GM06990 (cell line): ENCODE measurements around the gene ZDHHC14.
A peak's percentile ranks its signal among the peaks of the same experiment; 100 is the strongest.
"Not testable (repeated sequence)": the region's sequence is repeated elsewhere in the genome, so short reads cannot be mapped to it uniquely, and the experiment has no call there.

ENCODE experiments used
- DNase-seq: peaks from one replicate; pipeline ENCODE4 v3.0.0-alpha.2; 2011; ENCODE audit not compliant: insufficient read length; ENCODE audit errors: extremely low read depth
- H3K27me3 ChIP-seq: replicated peaks from 2 replicates; pipeline ENCODE4 v1.6.0; 2011; ENCODE audit warnings: low read length; ENCODE audit not compliant: control insufficient read depth, insufficient read depth
- H3K36me3 ChIP-seq: 2 replicates; pipeline ENCODE4 v1.5.1; 2011; ENCODE audit warnings: low read length; ENCODE audit not compliant: control insufficient read depth, insufficient read depth
- H3K4me3 ChIP-seq: replicated peaks from 2 replicates; pipeline ENCODE4 v1.5.1; 2011; ENCODE audit warnings: low read depth, mild to moderate bottlenecking, control low read depth, low read length
- TF ChIP-seq, protein P1 (sequence below): IDR thresholded peaks from 2 replicates; pipeline ENCODE4 v1.5.1; 2011; ENCODE audit warnings: low read length, control low read depth, mild to moderate bottlenecking, inconsistent platforms; ENCODE audit not compliant: insufficient read depth, poor library complexity, severe bottlenecking

The ZDHHC14 gene

DNA sequence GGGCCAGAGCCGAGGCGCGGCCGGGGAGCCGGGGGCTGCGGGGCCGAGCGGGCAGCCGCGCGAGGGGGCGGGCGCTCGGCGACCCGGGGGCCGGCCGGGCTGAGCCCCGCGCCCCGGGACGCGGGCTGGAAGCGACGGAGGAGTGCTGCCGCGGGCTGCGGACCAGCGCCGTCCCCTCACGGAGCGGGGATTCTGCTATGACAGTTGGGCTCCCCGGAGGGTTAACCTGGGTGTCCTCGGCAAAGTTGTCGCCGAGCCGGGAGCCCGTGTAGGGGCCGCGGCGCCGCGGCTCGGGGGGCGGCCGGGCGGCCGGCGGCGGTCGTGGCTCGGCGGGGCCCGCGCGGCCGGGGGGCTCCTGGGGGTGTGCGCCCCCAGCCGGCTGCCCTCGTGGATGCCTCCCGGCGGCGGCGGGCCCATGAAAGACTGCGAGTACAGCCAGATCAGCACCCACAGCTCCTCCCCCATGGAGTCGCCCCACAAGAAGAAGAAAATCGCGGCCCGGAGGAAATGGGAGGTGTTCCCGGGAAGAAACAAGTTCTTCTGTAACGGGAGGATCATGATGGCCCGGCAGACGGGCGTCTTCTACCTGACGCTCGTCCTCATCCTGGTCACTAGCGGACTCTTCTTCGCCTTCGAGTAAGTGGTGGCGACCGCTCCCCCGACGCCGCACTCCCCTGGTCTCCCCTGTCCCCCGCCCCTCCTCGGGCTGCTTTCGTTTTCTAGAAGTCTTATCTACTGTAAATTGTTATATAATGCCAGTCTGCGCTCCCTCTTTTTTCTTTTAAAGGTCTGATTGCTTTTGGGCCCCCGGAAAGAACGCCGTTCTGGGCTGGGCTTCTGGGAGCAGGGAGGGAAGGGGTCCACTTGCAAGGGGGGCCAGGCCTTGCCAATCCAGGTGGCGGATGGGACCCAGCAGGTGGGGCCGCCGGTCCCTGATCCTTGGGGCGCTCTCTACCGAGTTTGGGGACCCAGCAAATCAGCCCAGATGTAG is 936 bp downstream of the ZDHHC14 start:
- DNase-seq: peak; percentile 36
- Histone ChIP-seq H3K27me3 (no peaks in the 10 kb centered on the region), H3K36me3 (no peaks in the 10 kb centered on the region), H3K4me3 (peak overlapping the region; percentile 90)
- TF ChIP-seq, protein P1, sequence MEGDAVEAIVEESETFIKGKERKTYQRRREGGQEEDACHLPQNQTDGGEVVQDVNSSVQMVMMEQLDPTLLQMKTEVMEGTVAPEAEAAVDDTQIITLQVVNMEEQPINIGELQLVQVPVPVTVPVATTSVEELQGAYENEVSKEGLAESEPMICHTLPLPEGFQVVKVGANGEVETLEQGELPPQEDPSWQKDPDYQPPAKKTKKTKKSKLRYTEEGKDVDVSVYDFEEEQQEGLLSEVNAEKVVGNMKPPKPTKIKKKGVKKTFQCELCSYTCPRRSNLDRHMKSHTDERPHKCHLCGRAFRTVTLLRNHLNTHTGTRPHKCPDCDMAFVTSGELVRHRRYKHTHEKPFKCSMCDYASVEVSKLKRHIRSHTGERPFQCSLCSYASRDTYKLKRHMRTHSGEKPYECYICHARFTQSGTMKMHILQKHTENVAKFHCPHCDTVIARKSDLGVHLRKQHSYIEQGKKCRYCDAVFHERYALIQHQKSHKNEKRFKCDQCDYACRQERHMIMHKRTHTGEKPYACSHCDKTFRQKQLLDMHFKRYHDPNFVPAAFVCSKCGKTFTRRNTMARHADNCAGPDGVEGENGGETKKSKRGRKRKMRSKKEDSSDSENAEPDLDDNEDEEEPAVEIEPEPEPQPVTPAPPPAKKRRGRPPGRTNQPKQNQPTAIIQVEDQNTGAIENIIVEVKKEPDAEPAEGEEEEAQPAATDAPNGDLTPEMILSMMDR: no peak

DNA sequence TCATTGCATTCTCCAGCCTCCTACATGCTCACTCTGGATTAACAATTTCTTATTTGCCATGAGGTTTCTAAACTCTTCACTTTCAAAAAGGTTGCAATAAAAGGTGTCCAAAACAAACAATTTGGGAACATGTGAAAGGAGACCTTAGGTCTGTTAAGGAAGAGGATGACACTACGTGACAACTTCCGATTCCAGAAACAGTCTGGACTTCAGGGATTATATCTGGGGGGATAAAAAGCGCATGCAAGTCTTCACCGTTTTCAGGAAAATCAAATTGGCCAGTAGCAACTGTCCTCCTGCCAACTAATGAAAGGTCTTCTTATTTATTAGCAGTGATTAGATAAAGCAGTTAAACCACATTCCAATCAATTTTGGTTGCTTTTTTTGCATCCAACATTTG is 1.8 kb downstream of the ZDHHC14 start:
- no peak for DNase-seq
- Histone ChIP-seq H3K4me3 (peak overlapping the region; percentile 90), H3K36me3 (no peaks in the 10 kb centered on the region), H3K27me3 (no peaks in the 10 kb centered on the region)
- TF ChIP-seq, protein P1: no peak

DNA sequence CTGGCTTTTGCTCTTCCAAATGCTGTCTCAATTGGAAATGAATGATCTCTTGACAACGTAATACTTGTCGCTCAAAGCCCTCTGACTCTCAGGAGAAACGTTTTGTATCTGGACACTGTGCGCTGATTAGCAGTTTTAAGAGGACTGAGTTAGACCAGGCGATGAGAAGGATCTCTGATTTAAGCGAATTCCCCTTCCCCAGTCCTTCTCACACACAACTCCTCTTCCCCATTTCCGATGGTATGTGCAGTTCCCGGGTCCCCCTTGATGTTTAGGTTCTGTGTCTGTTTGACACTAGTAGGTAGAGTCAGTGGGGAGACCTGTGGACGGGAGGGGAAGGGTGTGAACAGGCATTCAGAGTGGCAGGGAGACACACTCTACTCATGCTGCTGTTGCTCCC is 2.5 kb downstream of the ZDHHC14 start:
- Histone ChIP-seq H3K4me3 (no peak overlapping the region), H3K27me3 (no peaks in the 10 kb centered on the region), H3K36me3 (no peaks in the 10 kb centered on the region)
- DNase-seq: no peak
- TF ChIP-seq, protein P1: no peak

DNA sequence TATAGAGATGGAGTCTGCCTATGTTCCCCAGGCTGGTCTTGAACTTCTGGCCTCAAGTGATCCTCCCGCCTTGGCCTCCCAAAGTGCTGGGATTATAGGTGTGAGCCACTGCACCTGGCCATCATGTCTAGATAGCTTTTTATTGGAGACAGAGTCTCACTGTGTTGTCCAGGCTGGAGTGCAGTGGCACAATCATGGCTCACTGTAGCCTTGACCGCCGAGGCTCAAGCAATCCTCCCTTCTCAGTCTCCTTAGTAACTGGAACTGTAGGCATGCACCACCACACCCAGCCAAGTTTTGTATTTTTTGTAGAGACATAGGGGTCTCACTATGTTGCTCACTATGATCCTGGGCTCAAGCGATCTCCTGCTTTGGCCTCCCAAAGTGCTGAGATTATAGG is 4.0 kb downstream of the ZDHHC14 start:
- not testable (repeated sequence) for H3K36me3 ChIP-seq, H3K27me3 ChIP-seq, DNase-seq

DNA sequence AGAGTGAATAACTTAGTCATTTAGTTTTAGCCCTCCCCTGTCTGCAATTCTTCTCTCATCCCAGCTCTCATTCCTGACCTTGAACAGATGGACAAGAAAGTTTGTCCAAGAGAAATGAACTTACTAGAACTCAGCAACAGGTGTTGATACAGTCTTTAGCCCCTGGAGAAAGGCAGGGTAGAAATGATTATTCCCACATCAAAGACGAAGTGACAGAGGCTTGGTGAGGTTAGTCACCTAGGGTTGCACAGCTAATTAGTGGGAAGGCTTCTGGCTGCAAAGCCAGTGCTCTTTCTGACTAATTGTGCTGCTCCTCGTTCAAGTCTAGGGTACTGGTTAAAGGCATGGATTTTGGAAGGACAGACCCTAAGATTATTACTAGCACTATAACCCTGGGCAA is 4.5 kb downstream of the ZDHHC14 start:
- no peaks in the 10 kb centered on the region for H3K27me3 ChIP-seq
- TF ChIP-seq, protein P1: no peak
- no peaks in the 10 kb centered on the region for H3K36me3 ChIP-seq
- DNase-seq: no peak
- H3K4me3 ChIP-seq: no peak overlapping the region

More for the DNA sequence above, 4.0 kb downstream of the ZDHHC14 start:
- not testable (repeated sequence) for H3K4me3 ChIP-seq

DNA sequence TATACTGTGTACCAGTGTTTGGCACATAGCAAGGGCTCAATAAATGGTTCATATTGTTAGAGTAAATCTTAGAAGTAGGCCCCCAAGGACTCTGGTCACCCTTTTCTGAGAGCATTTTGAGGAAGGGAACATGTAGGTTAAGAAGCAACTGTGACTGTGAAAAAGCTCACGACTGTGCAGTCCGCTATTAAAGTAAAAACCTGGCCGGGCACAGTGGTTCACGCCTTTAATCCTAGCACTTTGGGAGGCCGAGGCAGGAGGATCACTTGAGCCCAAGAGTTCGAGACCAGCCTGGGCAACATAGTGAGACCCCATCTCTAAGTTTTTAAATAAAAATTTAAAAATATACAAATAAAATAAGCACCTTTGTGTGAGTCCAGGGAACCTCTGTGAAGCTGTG is 5.0 kb downstream of the ZDHHC14 start:
- Histone ChIP-seq H3K36me3 (no peaks in the 10 kb centered on the region), H3K4me3 (no peak overlapping the region), H3K27me3 (no peaks in the 10 kb centered on the region)
- DNase-seq: no peak
- TF ChIP-seq, protein P1: no peak
